Measurements from ENCODE around the gene PACRG. TPM values are rescaled to one million over a fixed set of nuclear protein-coding genes. Genes with fewer than 3 reads are reported as not detected.

Gene PACRG
- polyA plus RNA-seq, 1 donor: 1.5 TPM

DNA sequence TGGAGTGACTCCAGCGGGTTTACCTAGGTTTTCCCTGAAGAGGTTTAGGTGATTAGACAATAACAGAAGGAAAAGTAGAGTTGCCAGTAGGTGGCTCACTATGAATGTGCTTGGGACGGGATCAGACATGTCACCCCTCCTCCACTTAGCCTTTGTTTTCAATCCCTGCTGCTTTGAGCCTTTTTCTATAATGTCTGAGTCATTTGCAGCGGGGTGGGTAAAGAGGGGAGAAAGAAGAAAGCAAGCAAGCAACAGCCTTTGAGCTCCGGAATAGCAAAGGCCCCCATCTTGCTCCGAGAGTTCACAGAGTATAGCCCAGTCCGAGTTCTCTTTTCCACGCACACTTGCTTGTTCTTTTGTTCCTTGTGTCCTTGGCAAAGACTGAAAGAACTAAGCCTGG, 129.1 kb downstream of the PACRG start:
- Histone ChIP-seq H3K4me1 (ENCODE audit: control insufficient read depth, insufficient read depth, low read length) (no peaks in the 10 kb centered on the region), H3K27me3 (ENCODE audit: control insufficient read depth, insufficient read depth, low read length) (no peaks in the 10 kb centered on the region), H3K27ac (ENCODE audit: low read length) (no peak overlapping the region), H3K4me3 (ENCODE audit: low read length) (no peak overlapping the region), H3K36me3 (ENCODE audit: control insufficient read depth, insufficient read depth, low read length) (no peaks in the 10 kb centered on the region), H3K9me3 (ENCODE audit: control insufficient read depth, low read depth, low read length) (no peaks in the 10 kb centered on the region)
- peak; percentile 21 to 56 for DNase-seq
- no CpG with 5 or more reads among the region's 7 CpGs for WGBS (ENCODE audit: insufficient coverage, low lambda C conversion rate)

DNA sequence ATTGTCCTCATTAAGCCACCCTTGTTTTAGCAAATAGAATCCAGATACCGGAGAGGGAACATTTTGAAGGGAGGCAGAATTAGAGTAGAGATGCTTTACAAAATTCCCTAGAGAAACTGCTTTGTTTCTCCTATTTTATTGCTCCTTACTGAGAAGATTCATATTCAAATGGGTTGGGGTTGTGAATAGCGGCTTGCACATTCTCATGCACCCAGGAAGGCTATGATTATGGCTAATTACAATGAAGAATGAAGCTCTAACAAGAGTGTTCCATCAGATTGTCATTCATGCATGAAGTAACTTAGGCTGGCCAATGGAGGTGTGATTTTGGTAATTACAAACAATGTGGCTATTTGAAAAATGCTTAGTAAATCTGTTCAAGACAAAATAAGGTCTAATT, 129.6 kb downstream of the PACRG start:
- Histone ChIP-seq H3K27ac (ENCODE audit: low read length) (no peak overlapping the region), H3K9me3 (ENCODE audit: control insufficient read depth, low read depth, low read length) (no peaks in the 10 kb centered on the region), H3K4me1 (ENCODE audit: control insufficient read depth, insufficient read depth, low read length) (no peaks in the 10 kb centered on the region), H3K4me3 (ENCODE audit: low read length) (no peak overlapping the region), H3K27me3 (ENCODE audit: control insufficient read depth, insufficient read depth, low read length) (no peaks in the 10 kb centered on the region), H3K36me3 (ENCODE audit: control insufficient read depth, insufficient read depth, low read length) (no peaks in the 10 kb centered on the region)
- WGBS (ENCODE audit: insufficient coverage, low lambda C conversion rate): 38% methylated on average over 1 of the region's 2 CpGs
- no peak for DNase-seq

DNA sequence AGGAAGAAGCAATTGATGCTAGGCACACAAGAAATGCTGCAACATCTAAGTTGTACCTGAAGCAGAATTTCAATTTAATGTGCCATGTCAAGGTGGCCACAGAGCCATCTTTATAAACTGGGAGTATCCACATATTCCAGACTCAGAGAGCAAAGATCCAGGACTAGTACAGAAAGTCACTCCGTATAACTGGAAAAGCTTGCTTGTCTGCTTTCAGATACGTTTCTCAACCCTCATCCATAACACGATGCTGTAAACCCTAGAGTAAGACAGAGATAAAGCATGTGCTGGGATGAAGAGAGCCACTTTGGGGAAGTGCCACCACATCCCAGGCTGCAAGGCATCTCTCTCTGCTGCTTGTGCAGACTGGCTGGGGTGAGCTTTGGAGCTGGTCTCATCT, 134.7 kb downstream of the PACRG start:
- no peaks in the 10 kb centered on the region for H3K9me3 ChIP-seq (ENCODE audit: control insufficient read depth, low read depth, low read length)
- no CpG with 5 or more reads among the region's 3 CpGs for WGBS (ENCODE audit: insufficient coverage, low lambda C conversion rate)
- H3K4me1 ChIP-seq (ENCODE audit: control insufficient read depth, insufficient read depth, low read length): no peaks in the 10 kb centered on the region
- H3K27ac ChIP-seq (ENCODE audit: low read length): no peak overlapping the region
- no peaks in the 10 kb centered on the region for H3K27me3 ChIP-seq (ENCODE audit: control insufficient read depth, insufficient read depth, low read length)
- H3K36me3 ChIP-seq (ENCODE audit: control insufficient read depth, insufficient read depth, low read length): no peaks in the 10 kb centered on the region
- no peak overlapping the region for H3K4me3 ChIP-seq (ENCODE audit: low read length)
- no peak for DNase-seq

DNA sequence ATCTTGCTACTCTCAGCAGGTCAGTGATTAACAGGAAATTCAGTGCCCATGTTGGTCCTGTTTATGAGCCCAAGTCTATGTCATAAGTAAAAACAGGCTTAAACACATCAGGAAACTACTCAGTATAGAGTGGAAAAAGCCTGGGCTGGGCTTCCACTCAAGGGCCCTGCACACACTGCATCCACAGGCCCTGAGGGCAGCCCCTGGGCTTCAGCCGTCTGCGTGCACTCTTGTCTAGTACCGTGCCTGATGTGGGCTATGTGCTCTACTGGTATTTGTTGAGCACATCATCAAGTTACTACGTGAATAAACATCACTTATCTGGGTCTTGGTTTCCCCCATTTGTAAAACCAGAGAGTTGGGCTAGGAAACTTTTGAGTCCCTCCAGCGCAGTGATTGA, 135.2 kb downstream of the PACRG start:
- Histone ChIP-seq H3K4me1 (ENCODE audit: control insufficient read depth, insufficient read depth, low read length) (no peaks in the 10 kb centered on the region), H3K4me3 (ENCODE audit: low read length) (no peak overlapping the region), H3K36me3 (ENCODE audit: control insufficient read depth, insufficient read depth, low read length) (no peaks in the 10 kb centered on the region), H3K9me3 (ENCODE audit: control insufficient read depth, low read depth, low read length) (no peaks in the 10 kb centered on the region), H3K27me3 (ENCODE audit: control insufficient read depth, insufficient read depth, low read length) (no peaks in the 10 kb centered on the region), H3K27ac (ENCODE audit: low read length) (no peak overlapping the region)
- no peak for DNase-seq
- WGBS (ENCODE audit: insufficient coverage, low lambda C conversion rate): 100% methylated on average over 1 of the region's 5 CpGs

DNA sequence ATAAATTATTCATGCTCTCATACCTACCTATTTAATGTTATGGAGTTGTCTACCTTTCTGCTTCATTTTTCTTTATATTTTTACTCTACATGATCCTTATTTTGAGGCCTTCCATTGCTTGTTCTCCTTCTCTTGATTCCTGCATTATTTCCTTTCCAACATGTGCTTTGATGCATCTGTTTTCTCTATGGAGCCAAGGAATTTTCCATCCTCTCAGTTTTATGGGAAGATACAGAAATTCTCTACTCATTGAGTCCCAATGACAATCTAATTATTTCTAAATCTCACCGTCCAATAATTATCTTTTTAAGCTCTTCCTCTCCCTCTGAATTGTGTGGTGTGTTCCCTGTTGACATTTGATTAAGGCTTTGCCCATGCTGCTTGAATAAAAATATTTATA, 136.0 kb downstream of the PACRG start:
- Histone ChIP-seq H3K9me3 (ENCODE audit: control insufficient read depth, low read depth, low read length) (no peaks in the 10 kb centered on the region), H3K4me3 (ENCODE audit: low read length) (no peak overlapping the region), H3K36me3 (ENCODE audit: control insufficient read depth, insufficient read depth, low read length) (no peaks in the 10 kb centered on the region), H3K27me3 (ENCODE audit: control insufficient read depth, insufficient read depth, low read length) (no peaks in the 10 kb centered on the region), H3K27ac (ENCODE audit: low read length) (no peak overlapping the region), H3K4me1 (ENCODE audit: control insufficient read depth, insufficient read depth, low read length) (no peaks in the 10 kb centered on the region)
- DNase-seq: no peak
- WGBS (ENCODE audit: insufficient coverage, low lambda C conversion rate): 83% methylated on average over 1 of the region's 1 CpG

DNA sequence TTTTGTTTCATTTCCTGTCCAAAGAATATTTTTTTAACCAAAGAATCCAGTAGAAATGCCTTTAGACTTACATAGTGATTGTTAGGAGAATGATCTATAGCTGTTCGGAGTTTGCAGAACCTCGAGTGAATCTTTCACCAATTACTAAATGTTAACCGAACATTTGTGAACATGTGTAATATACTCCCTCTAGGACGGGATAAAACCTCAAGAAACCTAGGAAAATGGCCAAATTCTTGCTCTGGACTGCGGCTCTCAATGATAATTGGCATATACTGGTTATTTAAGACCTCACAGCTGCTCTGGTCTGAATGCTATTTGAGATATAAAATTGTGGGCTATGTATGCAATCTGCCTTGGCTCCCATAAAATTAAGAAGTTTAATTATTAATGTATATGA, 137.1 kb downstream of the PACRG start:
- Histone ChIP-seq H3K27ac (ENCODE audit: low read length) (no peak overlapping the region), H3K27me3 (ENCODE audit: control insufficient read depth, insufficient read depth, low read length) (no peaks in the 10 kb centered on the region), H3K4me3 (ENCODE audit: low read length) (no peak overlapping the region), H3K4me1 (ENCODE audit: control insufficient read depth, insufficient read depth, low read length) (no peaks in the 10 kb centered on the region), H3K36me3 (ENCODE audit: control insufficient read depth, insufficient read depth, low read length) (no peaks in the 10 kb centered on the region), H3K9me3 (ENCODE audit: control insufficient read depth, low read depth, low read length) (no peaks in the 10 kb centered on the region)
- DNase-seq: no peak
- 90% methylated on average over 3 of the region's 5 CpGs for WGBS (ENCODE audit: insufficient coverage, low lambda C conversion rate)

DNA sequence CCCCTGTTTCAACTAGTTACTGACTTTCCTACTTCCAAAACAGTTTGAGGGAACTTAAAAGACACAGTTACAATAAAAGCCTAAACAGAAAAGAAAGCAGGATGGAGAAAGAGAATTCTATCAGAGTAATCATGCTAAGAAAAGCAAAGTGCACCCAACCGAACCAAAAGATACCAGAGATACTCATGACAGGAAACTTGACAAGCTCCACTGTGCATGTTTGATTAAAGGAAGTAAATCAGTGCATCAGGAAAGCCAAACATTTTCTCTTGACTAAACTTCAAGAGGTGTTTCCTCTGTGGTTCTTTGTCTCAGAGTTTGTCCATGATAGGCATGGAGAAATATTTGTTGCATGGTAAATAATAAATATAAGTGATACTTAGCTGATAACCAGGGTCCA, 138.9 kb downstream of the PACRG start:
- Histone ChIP-seq H3K27me3 (ENCODE audit: control insufficient read depth, insufficient read depth, low read length) (no peaks in the 10 kb centered on the region), H3K27ac (ENCODE audit: low read length) (no peak overlapping the region), H3K4me3 (ENCODE audit: low read length) (no peak overlapping the region), H3K36me3 (ENCODE audit: control insufficient read depth, insufficient read depth, low read length) (no peaks in the 10 kb centered on the region), H3K9me3 (ENCODE audit: control insufficient read depth, low read depth, low read length) (no peaks in the 10 kb centered on the region), H3K4me1 (ENCODE audit: control insufficient read depth, insufficient read depth, low read length) (no peaks in the 10 kb centered on the region)
- 40% methylated on average over 1 of the region's 1 CpG for WGBS (ENCODE audit: insufficient coverage, low lambda C conversion rate)
- no peak for DNase-seq

DNA sequence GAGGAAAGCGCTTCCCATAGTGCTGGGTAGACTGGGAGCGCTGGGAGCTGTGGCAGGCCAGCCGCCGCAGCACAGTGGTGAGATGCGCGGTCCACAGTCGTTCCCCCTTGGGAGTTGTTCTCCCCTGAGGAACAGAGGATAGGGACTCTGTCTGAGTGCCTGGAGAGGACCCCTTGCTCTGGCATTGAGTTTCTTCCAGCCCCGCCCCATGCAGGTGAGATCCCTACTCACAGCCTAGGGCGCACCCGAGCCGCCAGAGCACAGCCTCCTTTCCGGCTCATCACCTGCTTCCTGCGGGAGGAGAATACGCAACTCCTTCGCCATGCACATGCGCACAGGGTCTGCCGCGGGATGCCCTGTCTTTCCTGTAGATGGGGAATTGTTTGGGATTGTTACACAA, 140.6 kb downstream of the PACRG start:
- DNase-seq: no peak
- H3K4me1 ChIP-seq (ENCODE audit: control insufficient read depth, insufficient read depth, low read length): no peaks in the 10 kb centered on the region
- H3K9me3 ChIP-seq (ENCODE audit: control insufficient read depth, low read depth, low read length): no peaks in the 10 kb centered on the region
- no peaks in the 10 kb centered on the region for H3K36me3 ChIP-seq (ENCODE audit: control insufficient read depth, insufficient read depth, low read length)
- H3K4me3 ChIP-seq (ENCODE audit: low read length): no peak overlapping the region
- no CpG with 5 or more reads among the region's 18 CpGs for WGBS (ENCODE audit: insufficient coverage, low lambda C conversion rate)
- H3K27ac ChIP-seq (ENCODE audit: low read length): no peak overlapping the region
- no peaks in the 10 kb centered on the region for H3K27me3 ChIP-seq (ENCODE audit: control insufficient read depth, insufficient read depth, low read length)

DNA sequence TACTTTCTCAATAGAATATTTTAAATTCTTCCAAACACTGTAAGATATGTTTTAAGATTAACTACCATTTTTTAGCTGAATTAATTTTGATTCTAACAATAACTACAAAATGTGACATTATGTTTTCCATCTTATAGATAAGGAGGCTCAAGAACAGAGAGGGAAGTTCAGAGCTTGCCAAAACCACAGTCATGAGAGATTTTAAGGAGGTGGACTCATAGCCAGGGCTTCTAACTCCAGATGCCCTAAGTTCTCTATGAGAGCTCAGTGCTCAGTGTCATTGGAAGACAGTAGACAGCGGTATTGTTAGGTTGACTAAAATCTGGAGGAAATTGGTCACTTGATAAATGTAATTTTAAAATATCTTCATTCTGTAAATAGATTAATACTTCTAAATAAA, 144.2 kb downstream of the PACRG start:
- no peak overlapping the region for H3K4me3 ChIP-seq (ENCODE audit: low read length)
- no CpG with 5 or more reads among the region's 1 CpG for WGBS (ENCODE audit: insufficient coverage, low lambda C conversion rate)
- no peak for DNase-seq
- H3K4me1 ChIP-seq (ENCODE audit: control insufficient read depth, insufficient read depth, low read length): no peaks in the 10 kb centered on the region
- H3K27me3 ChIP-seq (ENCODE audit: control insufficient read depth, insufficient read depth, low read length): no peaks in the 10 kb centered on the region
- no peaks in the 10 kb centered on the region for H3K36me3 ChIP-seq (ENCODE audit: control insufficient read depth, insufficient read depth, low read length)
- H3K9me3 ChIP-seq (ENCODE audit: control insufficient read depth, low read depth, low read length): no peaks in the 10 kb centered on the region
- H3K27ac ChIP-seq (ENCODE audit: low read length): no peak overlapping the region

DNA sequence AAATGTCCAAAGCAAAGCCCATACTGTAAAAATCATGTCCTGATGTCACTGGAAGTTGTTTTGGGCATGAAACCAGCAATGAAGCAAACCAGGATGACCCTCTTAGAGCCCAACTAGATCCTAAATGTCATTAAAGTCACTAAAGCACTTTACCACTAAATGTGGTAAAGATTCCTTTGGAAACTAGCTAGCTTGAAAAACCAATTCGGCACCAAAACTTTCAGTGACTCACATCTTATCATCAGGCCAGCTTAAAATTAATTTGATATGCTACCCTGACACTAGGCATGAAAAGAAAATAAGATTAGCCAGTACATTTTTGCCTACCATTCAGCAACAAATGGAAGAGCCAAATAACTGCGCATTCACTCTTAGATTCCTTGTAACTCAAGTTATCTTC, 145.8 kb downstream of the PACRG start:
- Histone ChIP-seq H3K27me3 (ENCODE audit: control insufficient read depth, insufficient read depth, low read length) (no peaks in the 10 kb centered on the region), H3K36me3 (ENCODE audit: control insufficient read depth, insufficient read depth, low read length) (no peaks in the 10 kb centered on the region), H3K27ac (ENCODE audit: low read length) (no peak overlapping the region), H3K4me1 (ENCODE audit: control insufficient read depth, insufficient read depth, low read length) (no peaks in the 10 kb centered on the region), H3K9me3 (ENCODE audit: control insufficient read depth, low read depth, low read length) (no peaks in the 10 kb centered on the region), H3K4me3 (ENCODE audit: low read length) (no peak overlapping the region)
- DNase-seq: no peak
- WGBS (ENCODE audit: insufficient coverage, low lambda C conversion rate): 90% methylated on average over 2 of the region's 2 CpGs

DNA sequence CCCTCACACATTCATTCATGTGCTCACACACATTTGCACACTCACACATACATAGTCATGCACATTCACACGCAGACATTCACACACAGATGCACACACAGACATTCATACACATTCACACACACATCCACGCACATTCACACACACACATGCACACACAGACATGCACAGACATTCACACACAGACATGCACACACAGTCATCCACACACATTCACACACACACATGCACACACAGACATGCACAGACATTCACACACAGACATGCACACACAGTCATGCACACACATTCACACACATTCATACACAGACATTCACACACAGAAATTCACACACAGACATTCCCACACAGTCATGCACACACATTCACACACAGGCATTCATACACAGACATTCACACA, 147.3 kb downstream of the PACRG start:
- Histone ChIP-seq H3K36me3 (ENCODE audit: control insufficient read depth, insufficient read depth, low read length) (no peaks in the 10 kb centered on the region), H3K4me3 (ENCODE audit: low read length) (no peak overlapping the region), H3K27me3 (ENCODE audit: control insufficient read depth, insufficient read depth, low read length) (no peaks in the 10 kb centered on the region), H3K9me3 (ENCODE audit: control insufficient read depth, low read depth, low read length) (no peaks in the 10 kb centered on the region), H3K4me1 (ENCODE audit: control insufficient read depth, insufficient read depth, low read length) (no peaks in the 10 kb centered on the region), H3K27ac (ENCODE audit: low read length) (no peak overlapping the region)
- WGBS (ENCODE audit: insufficient coverage, low lambda C conversion rate): no CpG with 5 or more reads among the region's 2 CpGs
- no peak for DNase-seq
